ENCODE data around the gene FGF2.

DNA sequence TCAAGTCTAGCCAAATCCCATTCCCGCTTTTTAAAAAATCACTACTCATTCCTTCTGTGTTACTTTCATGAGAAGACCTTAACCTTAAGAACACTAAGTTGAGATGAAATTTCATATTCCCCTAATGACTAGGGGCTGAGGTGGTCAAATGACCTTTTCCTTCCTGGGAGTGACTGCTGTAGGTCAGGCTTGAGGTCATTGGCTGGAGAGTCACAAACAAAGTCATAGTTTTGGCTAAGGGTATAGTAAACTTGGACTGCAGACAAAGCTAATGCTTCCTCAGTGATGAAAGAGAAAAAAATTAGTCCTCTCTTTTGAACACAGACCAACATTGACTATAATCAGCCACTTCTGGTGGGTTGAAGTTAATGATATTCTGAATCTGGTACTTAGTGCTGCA lies 16.0 kb upstream of the FGF2 start:
- TF ChIP-seq, protein P1, sequence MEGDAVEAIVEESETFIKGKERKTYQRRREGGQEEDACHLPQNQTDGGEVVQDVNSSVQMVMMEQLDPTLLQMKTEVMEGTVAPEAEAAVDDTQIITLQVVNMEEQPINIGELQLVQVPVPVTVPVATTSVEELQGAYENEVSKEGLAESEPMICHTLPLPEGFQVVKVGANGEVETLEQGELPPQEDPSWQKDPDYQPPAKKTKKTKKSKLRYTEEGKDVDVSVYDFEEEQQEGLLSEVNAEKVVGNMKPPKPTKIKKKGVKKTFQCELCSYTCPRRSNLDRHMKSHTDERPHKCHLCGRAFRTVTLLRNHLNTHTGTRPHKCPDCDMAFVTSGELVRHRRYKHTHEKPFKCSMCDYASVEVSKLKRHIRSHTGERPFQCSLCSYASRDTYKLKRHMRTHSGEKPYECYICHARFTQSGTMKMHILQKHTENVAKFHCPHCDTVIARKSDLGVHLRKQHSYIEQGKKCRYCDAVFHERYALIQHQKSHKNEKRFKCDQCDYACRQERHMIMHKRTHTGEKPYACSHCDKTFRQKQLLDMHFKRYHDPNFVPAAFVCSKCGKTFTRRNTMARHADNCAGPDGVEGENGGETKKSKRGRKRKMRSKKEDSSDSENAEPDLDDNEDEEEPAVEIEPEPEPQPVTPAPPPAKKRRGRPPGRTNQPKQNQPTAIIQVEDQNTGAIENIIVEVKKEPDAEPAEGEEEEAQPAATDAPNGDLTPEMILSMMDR (IDR thresholded peaks at IDR 0.05): no peak
- TF ChIP-seq ZFX (IDR thresholded peaks at IDR 0.05; ENCODE audit: borderline replicate concordance): no peak
